H9 (cell line): ENCODE results near the gene ANK2. TPM values are rescaled to one million over a fixed set of nuclear protein-coding genes. Genes with fewer than 3 reads are reported as not detected.

Experiments used
- DNase-seq: peaks from one replicate; pipeline ENCODE4 v3.0.0-alpha.2; 2017
- H2AFZ ChIP-seq: one replicate; pipeline ENCODE4 v1.6.1; 2013; ENCODE audit warnings: mild to moderate bottlenecking, low read length, control low read depth, moderate library complexity
- H2AK5ac ChIP-seq: 2 replicates; pipeline ENCODE4 v1.6.1; 2013; ENCODE audit warnings: low read length, control low read depth, mixed read lengths; ENCODE audit not compliant: insufficient read length
- H2BK120ac ChIP-seq: one replicate; pipeline ENCODE4 v1.6.1; 2013; ENCODE audit warnings: low read depth, mild to moderate bottlenecking, low read length, control low read depth, inconsistent platforms; ENCODE audit not compliant: poor library complexity, severe bottlenecking
- H2BK12ac ChIP-seq: 2 replicates; pipeline ENCODE4 v1.6.1; 2013; ENCODE audit warnings: low read length, control low read depth, mixed read lengths, low read depth; ENCODE audit not compliant: insufficient read length
- H2BK15ac ChIP-seq: 2 replicates; pipeline ENCODE4 v1.6.1; 2013; ENCODE audit warnings: low read depth, low read length, control low read depth
- H2BK20ac ChIP-seq: one replicate; pipeline ENCODE4 v1.6.1; 2013; ENCODE audit warnings: low read depth, mild to moderate bottlenecking, low read length, control low read depth, inconsistent platforms; ENCODE audit not compliant: poor library complexity, severe bottlenecking
- H2BK5ac ChIP-seq: 2 replicates; pipeline ENCODE4 v1.6.1; 2013; ENCODE audit warnings: low read length, control low read depth, mixed read lengths; ENCODE audit not compliant: insufficient read length
- H3K14ac ChIP-seq: 2 replicates; pipeline ENCODE4 v1.6.1; 2013; ENCODE audit warnings: low read length, control low read depth; ENCODE audit not compliant: insufficient read depth
- H3K18ac ChIP-seq: 2 replicates; pipeline ENCODE4 v1.6.1; 2013; ENCODE audit warnings: low read depth, mild to moderate bottlenecking, mixed read lengths, low read length, control low read depth; ENCODE audit not compliant: insufficient read length
- H3K23ac ChIP-seq: 2 replicates; pipeline ENCODE4 v1.6.1; 2013; ENCODE audit warnings: low read length, control low read depth, mixed read lengths, low read depth; ENCODE audit not compliant: insufficient read length
- H3K23me2 ChIP-seq: 2 replicates; pipeline ENCODE4 v1.6.1; 2013; ENCODE audit warnings: low read depth, mild to moderate bottlenecking, mixed read lengths, low read length, control low read depth; ENCODE audit not compliant: insufficient read length, poor library complexity, severe bottlenecking
- H3K27ac ChIP-seq: 2 replicates; pipeline ENCODE4 v1.5.1; 2013; ENCODE audit warnings: low read length, control low read depth, mixed read lengths, low read depth; ENCODE audit not compliant: insufficient read length
- H3K27me3 ChIP-seq: 2 replicates; pipeline ENCODE4 v1.6.1; 2013; ENCODE audit warnings: low read length, control low read depth, inconsistent platforms; ENCODE audit not compliant: insufficient read depth
- H3K4ac ChIP-seq: 2 replicates; pipeline ENCODE4 v1.6.1; 2013; ENCODE audit warnings: low read depth, mild to moderate bottlenecking, control low read depth, inconsistent platforms, low read length, moderate library complexity
- H3K4me1 ChIP-seq: 2 replicates; pipeline ENCODE4 v1.6.1; 2013; ENCODE audit warnings: low read length, control low read depth, inconsistent platforms; ENCODE audit not compliant: insufficient read depth
- H3K4me2 ChIP-seq: 2 replicates; pipeline ENCODE4 v1.6.1; 2013; ENCODE audit warnings: low read length, control low read depth, mixed read lengths; ENCODE audit not compliant: insufficient read length, insufficient read depth
- H3K56ac ChIP-seq: 2 replicates; pipeline ENCODE4 v1.6.1; 2013; ENCODE audit warnings: low read depth, mild to moderate bottlenecking, mixed read lengths, low read length, control low read depth; ENCODE audit not compliant: insufficient read length
- H3K79me1 ChIP-seq: 2 replicates; pipeline ENCODE4 v1.6.1; 2013; ENCODE audit warnings: low read depth, mild to moderate bottlenecking, moderate library complexity, low read length, control low read depth, inconsistent platforms; ENCODE audit not compliant: insufficient read depth, poor library complexity, severe bottlenecking
- H3K79me2 ChIP-seq: 2 replicates; pipeline ENCODE4 v1.6.1; 2013; ENCODE audit warnings: low read length, control low read depth, inconsistent platforms; ENCODE audit not compliant: insufficient read depth
- H3K9ac ChIP-seq: 2 replicates; pipeline ENCODE4 v1.6.1; 2013; ENCODE audit warnings: low read length, control low read depth, mixed read lengths; ENCODE audit not compliant: insufficient read length; ENCODE audit errors: extremely low read depth
- H3K9me3 ChIP-seq: one replicate; pipeline ENCODE4 v1.6.1; 2013; ENCODE audit warnings: low read depth, low read length, inconsistent platforms; ENCODE audit not compliant: control insufficient read depth
- H3T11ph ChIP-seq: one replicate; pipeline ENCODE4 v1.6.1; 2013; ENCODE audit warnings: mild to moderate bottlenecking, low read length, control low read depth, inconsistent platforms
- H4K20me1 ChIP-seq: one replicate; pipeline ENCODE4 v1.6.1; 2013; ENCODE audit not compliant: control insufficient read depth, insufficient read length, insufficient read depth
- H4K5ac ChIP-seq: 2 replicates; pipeline ENCODE4 v1.6.1; 2013; ENCODE audit warnings: low read depth, mild to moderate bottlenecking, mixed read lengths, low read length, control low read depth; ENCODE audit not compliant: insufficient read length
- H4K8ac ChIP-seq: replicated peaks from 2 replicates; pipeline ENCODE4 v1.6.1; 2013; ENCODE audit warnings: low read length, control low read depth, mixed read lengths, low read depth; ENCODE audit not compliant: insufficient read length
- H4K91ac ChIP-seq: 2 replicates; pipeline ENCODE4 v1.6.1; 2013; ENCODE audit warnings: low read depth, mild to moderate bottlenecking, moderate library complexity, mixed read lengths, low read length, control low read depth; ENCODE audit not compliant: insufficient read length
- H3K27ac Mint-ChIP-seq, 3 experiments: 2 replicates in 2 of 3; 3 replicates in 1 of 3; pipeline ENCODE4 v1.8.0; 2020 to 2021; ENCODE audit warnings: mixed read lengths in 3 of 3, mild to moderate bottlenecking in 1 of 3, moderate library complexity in 1 of 3
- H3K27me3 Mint-ChIP-seq: 2 replicates; pipeline ENCODE4 v1.8.0; 2021; ENCODE audit warnings: low read depth, mild to moderate bottlenecking, moderate library complexity, mixed read lengths
- H3K36me3 Mint-ChIP-seq, 3 experiments: 2 replicates in 2 of 3; 3 replicates in 1 of 3; pipeline ENCODE4 v1.8.0; 2020 to 2021; ENCODE audit warnings: low read depth in 3 of 3, mixed read lengths in 3 of 3; ENCODE audit not compliant: insufficient read depth in 1 of 3
- H3K4me1 Mint-ChIP-seq, 2 experiments: 2 replicates each; pipeline ENCODE4 v1.8.0; 2020; ENCODE audit warnings: mixed read lengths in 2 of 2
- H3K4me3 Mint-ChIP-seq, 2 experiments: 2 replicates in 1 of 2; 3 replicates in 1 of 2; pipeline ENCODE4 v1.8.0; 2020 to 2021; ENCODE audit warnings: mild to moderate bottlenecking in 2 of 2, mixed read lengths in 2 of 2, moderate library complexity in 1 of 2
- H3K9me3 Mint-ChIP-seq, 2 experiments: 2 replicates in 1 of 2; 3 replicates in 1 of 2; pipeline ENCODE4 v1.8.0; 2020; ENCODE audit warnings: mild to moderate bottlenecking in 2 of 2, mixed read lengths in 2 of 2, moderate library complexity in 1 of 2
- CTCF ChIP-seq: fragments of 200-600 bp; sonication (generic); conservative IDR thresholded peaks from 3 replicates; pipeline ENCODE4 v1.8.0; 2021; ENCODE audit warnings: antibody characterized with exemption, mild to moderate bottlenecking
- WGBS: extraction: QIAGEN DNeasy Blood & Tissue Kit; methylation state at CpG from one replicate; pipeline ENCODE4 v1.1.7; 2013; ENCODE audit warnings: missing lambda C conversion rate, low lambda C conversion rate, mixed read lengths; ENCODE audit not compliant: insufficient read length; ENCODE audit errors: extremely low coverage; 5-methylcytosine and 5-hydroxymethylcytosine counted together
- total RNA-seq: library from RNA; stranded (reverse); gene quantifications from 2 replicates; pipeline ENCODE4 v1.2.1, GENCODE V29; 2021

ANK2 gene
- total RNA-seq, 1 experiment from 2014 or later = 36.8 TPM

DNA sequence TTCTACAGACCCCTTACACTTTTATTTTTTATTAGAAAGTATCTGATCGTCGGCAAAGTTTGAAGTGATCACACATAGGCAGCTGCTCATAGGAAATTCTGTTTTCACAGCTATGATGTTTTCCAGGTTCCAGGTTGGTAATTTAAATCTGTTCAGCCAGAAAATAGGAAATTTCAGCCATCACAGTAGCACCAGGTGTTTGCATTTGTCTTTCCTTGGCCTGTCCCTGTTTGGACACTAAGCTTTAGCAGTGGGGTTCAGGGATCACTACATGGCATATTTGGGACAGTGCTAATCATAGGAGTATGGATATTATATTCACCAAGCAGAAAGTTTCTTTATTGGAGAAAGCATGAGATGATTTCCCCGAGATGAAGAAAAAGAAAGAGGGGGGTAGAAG is 92.9 kb downstream of the ANK2 start:
- no peak overlapping the region for H3K9ac ChIP-seq
- peaks cover 53 to 60% of the 10 kb centered on the region in 2 experiments for H3K4me1 Mint-ChIP-seq
- TF ChIP-seq CTCF = no peak
- peaks cover 7% of the 10 kb centered on the region for H3K4me1 ChIP-seq
- H3K18ac ChIP-seq = no peak overlapping the region
- H3K56ac ChIP-seq = no peak overlapping the region
- H4K20me1 ChIP-seq = no peaks in the 10 kb centered on the region
- no peaks in the 10 kb centered on the region for H3K79me1 ChIP-seq
- DNase-seq = no peak
- H2BK120ac ChIP-seq = no peak overlapping the region
- no peaks in the 10 kb centered on the region for H3K27me3 Mint-ChIP-seq
- H3K23me2 ChIP-seq = no peaks in the 10 kb centered on the region
- H2AFZ ChIP-seq = no peak overlapping the region
- H4K8ac ChIP-seq = no peak overlapping the region
- no peaks in the 10 kb centered on the region for H3K9me3 Mint-ChIP-seq
- H3K27me3 ChIP-seq = no peaks in the 10 kb centered on the region
- H3K4me3 Mint-ChIP-seq = no peak overlapping the region; a peak in 1 of 5 replicates
- H2BK15ac ChIP-seq = no peak overlapping the region
- H3K23ac ChIP-seq = no peak overlapping the region
- H3K27ac ChIP-seq = no peak overlapping the region
- no peak overlapping the region for H3K4ac ChIP-seq
- H3K79me2 ChIP-seq = no peaks in the 10 kb centered on the region
- no peak overlapping the region for H3K14ac ChIP-seq
- H4K5ac ChIP-seq = no peak overlapping the region
- H3K27ac Mint-ChIP-seq = peak overlapping the region in 2 of 3 experiments; percentile 39 to 40; a peak in 3 of 7 replicates
- H2AK5ac ChIP-seq = no peak overlapping the region
- no CpG with 5 or more reads among the region's 3 CpGs for WGBS
- H3T11ph ChIP-seq = no peak overlapping the region
- no peak overlapping the region for H3K4me2 ChIP-seq
- H3K9me3 ChIP-seq = no peaks in the 10 kb centered on the region
- H3K36me3 Mint-ChIP-seq = no peaks in the 10 kb centered on the region; a peak in 1 of 7 replicates
- H2BK12ac ChIP-seq = no peak overlapping the region
- no peak overlapping the region for H2BK20ac ChIP-seq
- H2BK5ac ChIP-seq = no peak overlapping the region
- no peak overlapping the region for H4K91ac ChIP-seq
